HepG2 (cell line): ENCODE results near the gene EHD4. TPM values are rescaled to one million over a fixed set of nuclear protein-coding genes. Genes with fewer than 3 reads are reported as not detected.

Experiments used
- ATAC-seq: fragments of 200-7000 bp; cut with Tn5 transposase; 3 replicates; pipeline ENCODE4 v1.9.1; 2020; ENCODE audit warnings: mild to moderate bottlenecking, moderate library complexity
- BruUV-seq: library from RNA; stranded (reverse); fragments of 400-500 nt; replicated peaks from 2 replicates; lab custom pipeline; 2021; lab: Mats Ljungman, UMichigan
- CTCF ChIA-PET: fragments of 300-600 bp; formaldehyde crosslinking; extraction: SDS; loops from one replicate; lab custom pipeline; 2021; ENCODE audit warnings: low total read pairs, inconsistent platforms, low intra/inter-chr PET ratio; lab: Yijun Ruan, JAX
- POLR2A ChIA-PET: fragments of 350-600 bp; sonication (Branson Sonifier 250); formaldehyde crosslinking; loops from one replicate; lab custom pipeline; 2020; ENCODE audit warnings: antibody characterized with exemption, inconsistent platforms; lab: Yijun Ruan, JAX
- DNase-seq: peaks from one replicate; pipeline ENCODE4 v3.0.0-alpha.2; 2015; ENCODE audit warnings: low spot score
- FAIRE-seq: peaks from 3 replicates; lab custom pipeline; 2011; peaks lifted over from hg19 to GRCh38; lab: Jason Lieb, UNC
- H2AFZ ChIP-seq: one replicate; pipeline ENCODE4 v1.6.1; 2011; ENCODE audit warnings: low read length, inconsistent platforms
- H3K27ac ChIP-seq: fragments of 300-600 bp; 3 replicates; pipeline ENCODE4 v1.8.0; 2011; ENCODE audit warnings: mixed run types, mild to moderate bottlenecking, mixed read lengths, low read length, inconsistent platforms; ENCODE audit not compliant: insufficient read depth; ENCODE audit errors: extremely low read length
- H3K27me3 ChIP-seq, 2 experiments: fragments of 200-600 bp in 1 of 2; 2 replicates in 1 of 2; 3 replicates in 1 of 2; pipeline versions ENCODE4 v1.6.0 to v1.8.0; 2011; ENCODE audit warnings: low read length in 2 of 2, mild to moderate bottlenecking in 2 of 2, moderate library complexity in 2 of 2, inconsistent platforms in 1 of 2; ENCODE audit not compliant: insufficient read depth in 2 of 2, control insufficient read depth in 1 of 2
- H3K36me3 ChIP-seq, 2 experiments: fragments of 200-600 bp in 1 of 2; replicated peaks in 1 of 2; 2 replicates in 1 of 2; 3 replicates in 1 of 2; pipeline versions ENCODE4 v1.5.1 to v1.8.0; 2011; ENCODE audit warnings: low read length in 2 of 2, inconsistent platforms in 1 of 2; ENCODE audit not compliant: insufficient read depth in 2 of 2, control insufficient read depth in 1 of 2
- H3K4me1 ChIP-seq: 2 replicates; pipeline ENCODE4 v1.5.1; 2012; ENCODE audit warnings: low read length, inconsistent platforms; ENCODE audit not compliant: insufficient read depth
- H3K4me2 ChIP-seq: 2 replicates; pipeline ENCODE4 v1.6.0; 2011; ENCODE audit warnings: low read depth, low read length, inconsistent platforms
- H3K4me3 ChIP-seq, 3 experiments: fragments of 200-600 bp in 1 of 3; sonication (generic), shearing (Covaris generic) in 1 of 3; replicated peaks in 1 of 3; 2 replicates each; pipeline ENCODE4 v1.5.1; 2011 to 2016; ENCODE audit warnings: low read length in 3 of 3, inconsistent platforms in 2 of 3, low read depth in 2 of 3, mild to moderate bottlenecking in 2 of 3, control low read depth in 1 of 3, mixed read lengths in 1 of 3; ENCODE audit not compliant: insufficient read depth in 1 of 3
- H3K79me2 ChIP-seq: one replicate; pipeline ENCODE4 v1.6.1; 2011; ENCODE audit warnings: low read length, inconsistent platforms; ENCODE audit not compliant: insufficient read depth
- H3K9ac ChIP-seq: 2 replicates; pipeline ENCODE4 v1.6.0; 2011; ENCODE audit warnings: mild to moderate bottlenecking, low read depth, low read length, inconsistent platforms; ENCODE audit not compliant: insufficient read depth
- H3K9me3 ChIP-seq: 2 replicates; pipeline ENCODE4 v1.5.1; 2012; ENCODE audit warnings: mild to moderate bottlenecking, low read length
- H4K20me1 ChIP-seq: 2 replicates; pipeline ENCODE4 v1.6.0; 2011; ENCODE audit warnings: inconsistent platforms, mild to moderate bottlenecking, low read length, moderate library complexity; ENCODE audit not compliant: insufficient read depth
- ARNTL ChIP-seq: sonication (generic); formaldehyde crosslinking; IDR thresholded peaks from 2 replicates; pipeline ENCODE4 v1.4.0; 2020; ENCODE audit warnings: mild to moderate bottlenecking, missing genetic modification reagents
- CC2D1A ChIP-seq: sonication (generic); formaldehyde crosslinking; IDR thresholded peaks from 2 replicates; pipeline ENCODE4 v1.8.1; 2023; ENCODE audit warnings: mild to moderate bottlenecking, missing genetic modification reagents
- FOXO4 ChIP-seq: sonication (generic); formaldehyde crosslinking; conservative IDR thresholded peaks from 2 replicates; pipeline ENCODE4 v1.8.1; 2023; ENCODE audit warnings: missing genetic modification reagents
- GTF3A ChIP-seq: sonication (generic); formaldehyde crosslinking; conservative IDR thresholded peaks from 2 replicates; pipeline ENCODE4 v1.4.0; 2020; ENCODE audit warnings: mild to moderate bottlenecking, missing genetic modification reagents
- HMGXB3 ChIP-seq: sonication (generic); formaldehyde crosslinking; IDR thresholded peaks from 2 replicates; pipeline ENCODE4 v1.4.0; 2020; ENCODE audit warnings: missing genetic modification reagents, borderline replicate concordance
- MEF2D ChIP-seq: sonication (generic); formaldehyde crosslinking; IDR thresholded peaks from 2 replicates; pipeline ENCODE4 v1.5.1; 2020; ENCODE audit warnings: mild to moderate bottlenecking, missing genetic modification reagents
- NBN ChIP-seq: fragments of 450-650 bp; conservative IDR thresholded peaks from 2 replicates; pipeline ENCODE4 v1.6.1; 2017
- RFXANK ChIP-seq: IDR thresholded peaks from 2 replicates; pipeline ENCODE4 v1.6.1; 2016
- ZNF3 ChIP-seq: IDR thresholded peaks from 2 replicates; pipeline ENCODE4 v1.7.0; 2017; ENCODE audit warnings: inconsistent platforms
- ZNF326 ChIP-seq: sonication (generic); formaldehyde crosslinking; IDR thresholded peaks from 2 replicates; pipeline ENCODE4 v1.4.0; 2020; ENCODE audit warnings: missing genetic modification reagents, borderline replicate concordance
- WGBS: methylation state at CpG from one replicate; pipeline ENCODE4 v1.1.6; 2017; ENCODE audit warnings: low lambda C conversion rate; 5-methylcytosine and 5-hydroxymethylcytosine counted together
- in situ Hi-C: cut with HindIII; loops from 2 replicates; pipeline ENCODE4 v1.10.0; 2017; ENCODE audit warnings: low pct_unique_long_range_greater_than_20kb; ENCODE audit not compliant: extremely low pct_ligation_motif_present
- intact Hi-C: fragments of 100-400 bp; cut with micrococcal nuclease; formaldehyde crosslinking; loops from one replicate; pipeline ENCODE4 v1.10.0; 2022; ENCODE audit not compliant: unreplicated experiment
- polyA plus RNA-seq, 8 experiments: library from polyadenylated mRNA; depleted of rRNA in 3 of 8; stranded (reverse) in 7 of 8; unstranded in 1 of 8; fragments of >200 nt; fragmentation: Illumina TruSeq in 4 of 8; extraction: Trizol in 4 of 8; gene quantifications; 2 replicates each; pipeline versions ENCODE4 v1.2.1 to v1.2.3, GENCODE V29; 2011 to 2016; ENCODE audit warnings: low read depth in 4 of 8, missing spikeins in 1 of 8, mixed read lengths in 1 of 8; ENCODE audit not compliant: insufficient read depth in 1 of 8
- total RNA-seq, 5 experiments: library from RNA; depleted of rRNA; stranded (reverse); fragments of >200 nt; fragmentation: Illumina TruSeq; extraction: Trizol; gene quantifications; 2 replicates each; pipeline ENCODE4 v1.2.3, GENCODE V29; 2016; ENCODE audit warnings: low read depth in 1 of 5

EHD4 gene
- total and polyA plus RNA-seq, 2 of the 13 experiments (the other 11 are each of a cell fraction or from before 2014, with no cell fraction given), result 3.1 to 4.8 TPM

GRCh38 chr15:41966920-41967465 is 5.4 kb downstream of the EHD4 start:
- 98% methylated on average over 3 of the region's 3 CpGs for WGBS
- Histone ChIP-seq H3K79me2 (no peaks in the 10 kb centered on the region), H3K27ac (no peak overlapping the region), H3K9me3 (no peaks in the 10 kb centered on the region), H3K4me2 (no peak overlapping the region), H2AFZ (no peak overlapping the region), H4K20me1 (no peaks in the 10 kb centered on the region), H3K4me3 (no peak overlapping the region), H3K36me3 (no peaks in the 10 kb centered on the region), H3K27me3 (no peaks in the 10 kb centered on the region), H3K9ac (no peak overlapping the region), H3K4me1 (peaks cover 24% of the 10 kb centered on the region)
- FAIRE-seq (no peak), ATAC-seq (no peak), DNase-seq (no peak)
- ChIA-PET CTCF (no interaction called here), POLR2A (no interaction called here)
- intact Hi-C loops, result no loop called here
- no peak for TF ChIP-seq ZNF3 (CRISPR knock-in tag)
- TF ChIP-seq HMGXB3 (CRISPR knock-in tag), result no peak
- TF ChIP-seq RFXANK, result no peak
- no peak for TF ChIP-seq FOXO4 (CRISPR knock-in tag)
- TF ChIP-seq ZNF326 (CRISPR knock-in tag), result no peak
- TF ChIP-seq GTF3A, result no peak
- TF ChIP-seq CC2D1A (CRISPR knock-in tag), result no peak
- TF ChIP-seq NBN, result no peak
- no peak for TF ChIP-seq MEF2D (CRISPR knock-in tag)
- TF ChIP-seq ARNTL (CRISPR knock-in tag), result no peak
- no TSS peak for BruUV-seq
- in situ Hi-C loops, result no loop called here
